Endodermal cell (in vitro differentiated cells): Measurements from ENCODE around the gene BAD. TPM values are rescaled to one million over a fixed set of nuclear protein-coding genes. Genes with fewer than 3 reads are reported as not detected.

Experiments used
- DNase-seq: peaks from one replicate; pipeline ENCODE4 v3.0.0-alpha.2; 2017
- H3K27ac ChIP-seq: 2 replicates; pipeline ENCODE4 v1.5.1; 2013; ENCODE audit warnings: mild to moderate bottlenecking, low read depth, low read length, moderate library complexity
- H3K27me3 ChIP-seq: 2 replicates; pipeline ENCODE4 v1.6.1; 2013; ENCODE audit warnings: mild to moderate bottlenecking, low read length, moderate library complexity; ENCODE audit not compliant: insufficient read depth, control insufficient read depth, poor library complexity, severe bottlenecking
- H3K36me3 ChIP-seq: 2 replicates; pipeline ENCODE4 v1.7.0; 2013; ENCODE audit warnings: mild to moderate bottlenecking, low read length, moderate library complexity; ENCODE audit not compliant: control insufficient read depth, insufficient read depth
- H3K4me1 ChIP-seq: one replicate; pipeline ENCODE4 v1.7.0; 2013; ENCODE audit warnings: low read length; ENCODE audit not compliant: control insufficient read depth, insufficient read depth
- H3K4me3 ChIP-seq: 2 replicates; pipeline ENCODE4 v1.5.1; 2013; ENCODE audit warnings: mild to moderate bottlenecking, low read length, moderate library complexity
- H3K9ac ChIP-seq: 2 replicates; pipeline ENCODE4 v1.6.1; 2013; ENCODE audit warnings: mild to moderate bottlenecking, low read length, moderate library complexity; ENCODE audit not compliant: poor library complexity, severe bottlenecking; ENCODE audit errors: extremely low read depth
- H3K9me3 ChIP-seq: 2 replicates; pipeline ENCODE4 v1.6.1; 2013; ENCODE audit warnings: mild to moderate bottlenecking, low read length, moderate library complexity; ENCODE audit not compliant: control insufficient read depth
- H3K27ac Mint-ChIP-seq: 2 replicates; pipeline ENCODE4 v1.8.0; 2020; ENCODE audit warnings: mixed read lengths
- H3K27me3 Mint-ChIP-seq: 2 replicates; pipeline ENCODE4 v1.8.0; 2021; ENCODE audit warnings: mild to moderate bottlenecking, mixed read lengths; ENCODE audit not compliant: insufficient read depth
- H3K36me3 Mint-ChIP-seq: 2 replicates; pipeline ENCODE4 v1.8.0; 2020; ENCODE audit warnings: low read depth, mixed read lengths
- H3K4me1 Mint-ChIP-seq: 2 replicates; pipeline ENCODE4 v1.8.0; 2020; ENCODE audit warnings: mixed read lengths
- H3K4me3 Mint-ChIP-seq: 2 replicates; pipeline ENCODE4 v1.8.0; 2020; ENCODE audit warnings: mild to moderate bottlenecking, moderate library complexity, mixed read lengths
- H3K9me3 Mint-ChIP-seq: 2 replicates; pipeline ENCODE4 v1.8.0; 2020; ENCODE audit warnings: mild to moderate bottlenecking, mixed read lengths
- CTCF ChIP-seq: fragments of 200-600 bp; sonication (generic); conservative IDR thresholded peaks from 2 replicates; pipeline ENCODE4 v1.5.0; 2021; ENCODE audit warnings: antibody characterized with exemption, mild to moderate bottlenecking
- WGBS, 2 experiments: methylation state at CpG; one replicate each; pipeline versions ENCODE4 v1.1.5 to v1.1.7; 2013; ENCODE audit warnings: missing lambda C conversion rate in 2 of 2, mixed read lengths in 1 of 2; ENCODE audit not compliant: insufficient coverage in 1 of 2, insufficient read length in 1 of 2; 5-methylcytosine and 5-hydroxymethylcytosine counted together
- total RNA-seq, 2 donors: library from RNA; stranded (reverse); fragmentation: NEBNext Ultra II Directional in 1 of 2; extraction: Animal tissue kit (Norgen Biotek cat#: 25700) in 1 of 2; gene quantifications; 2 replicates in 1 of 2; 3 replicates in 1 of 2; pipeline ENCODE4 v1.2.1, GENCODE V29; 2021

Gene BAD
- total RNA-seq, 2 donors from 2014 or later: 42.3 to 48.2 TPM

- 91 to 100% methylated on average over 4 of the region's 4 CpGs for WGBS, 2 experiments
- H3K4me3 ChIP-seq: no peak overlapping the region
- peaks cover 15% of the 10 kb centered on the region for H3K4me1 ChIP-seq
- Mint-ChIP-seq H3K4me1 (peaks cover 29% of the 10 kb centered on the region), H3K36me3 (peaks cover 6% of the 10 kb centered on the region), H3K9me3 (no peaks in the 10 kb centered on the region), H3K4me3 (no peak overlapping the region), H3K27me3 (no peaks in the 10 kb centered on the region), H3K27ac (peak overlapping the region; percentile 76)
- no peak for DNase-seq
- no peak overlapping the region for H3K27ac ChIP-seq
- H3K9ac ChIP-seq: no peak overlapping the region
- H3K27me3 ChIP-seq: no peaks in the 10 kb centered on the region
- H3K36me3 ChIP-seq: peaks cover 11% of the 10 kb centered on the region
- H3K9me3 ChIP-seq: no peaks in the 10 kb centered on the region
- no peak for TF ChIP-seq CTCF
These were observed 35.4 kb downstream of the BAD start for GRCh38 chr11:64249038-64249437.

- peak; percentile 89 for DNase-seq
- Mint-ChIP-seq H3K36me3 (peaks cover 7% of the 10 kb centered on the region), H3K27ac (peak overlapping the region; percentile 88), H3K4me3 (peak overlapping the region; percentile 86), H3K4me1 (peaks cover 25% of the 10 kb centered on the region), H3K9me3 (no peaks in the 10 kb centered on the region), H3K27me3 (no peaks in the 10 kb centered on the region)
- H3K9ac ChIP-seq: no peak overlapping the region
- no peak overlapping the region for H3K27ac ChIP-seq
- 49 to 93% methylated on average over 2 to 7 of the region's 7 CpGs for WGBS, 2 experiments
- TF ChIP-seq CTCF: no peak
- H3K4me3 ChIP-seq: peak overlapping the region; percentile 97
- peaks cover 15% of the 10 kb centered on the region for H3K4me1 ChIP-seq
- no peaks in the 10 kb centered on the region for H3K9me3 ChIP-seq
- no peaks in the 10 kb centered on the region for H3K27me3 ChIP-seq
- H3K36me3 ChIP-seq: peaks cover 15% of the 10 kb centered on the region
These were observed 35.9 kb downstream of the BAD start for GRCh38 chr11:64248578-64248977.

- peaks cover 15% of the 10 kb centered on the region for H3K4me1 ChIP-seq
- peak overlapping the region; percentile 86 for H3K4me3 Mint-ChIP-seq
- H3K9me3 Mint-ChIP-seq: no peaks in the 10 kb centered on the region
- H3K36me3 ChIP-seq: peaks cover 16% of the 10 kb centered on the region
- H3K9ac ChIP-seq: no peak overlapping the region
- TF ChIP-seq CTCF: no peak
- no peak overlapping the region for H3K27ac ChIP-seq
- H3K4me1 Mint-ChIP-seq: peaks cover 24% of the 10 kb centered on the region
- no peaks in the 10 kb centered on the region for H3K9me3 ChIP-seq
- H3K4me3 ChIP-seq: peak overlapping the region; percentile 97
- no peak for DNase-seq
- no peaks in the 10 kb centered on the region for H3K27me3 ChIP-seq
- 37 to 45% methylated on average over 23 to 31 of the region's 31 CpGs for WGBS, 2 experiments
- peaks cover 13% of the 10 kb centered on the region for H3K36me3 Mint-ChIP-seq
- no peaks in the 10 kb centered on the region for H3K27me3 Mint-ChIP-seq
- peak overlapping the region; percentile 88 for H3K27ac Mint-ChIP-seq
These were observed 36.5 kb downstream of the BAD start for GRCh38 chr11:64247729-64248531.
